GM19043 (cell line): Measurements from ENCODE around the gene LMOD3.

ENCODE experiments used
- ATAC-seq: cut with Tn5 transposase; IDR thresholded peaks from one replicate; pipeline ENCODE4 v1.9.1; 2021; ENCODE audit warnings: low read depth; ENCODE audit not compliant: unreplicated experiment

Gene LMOD3

GRCh38 chr3:69126216-69126615 lies 3.8 kb upstream of the LMOD3 start:
- ATAC-seq = no peak

DNA sequence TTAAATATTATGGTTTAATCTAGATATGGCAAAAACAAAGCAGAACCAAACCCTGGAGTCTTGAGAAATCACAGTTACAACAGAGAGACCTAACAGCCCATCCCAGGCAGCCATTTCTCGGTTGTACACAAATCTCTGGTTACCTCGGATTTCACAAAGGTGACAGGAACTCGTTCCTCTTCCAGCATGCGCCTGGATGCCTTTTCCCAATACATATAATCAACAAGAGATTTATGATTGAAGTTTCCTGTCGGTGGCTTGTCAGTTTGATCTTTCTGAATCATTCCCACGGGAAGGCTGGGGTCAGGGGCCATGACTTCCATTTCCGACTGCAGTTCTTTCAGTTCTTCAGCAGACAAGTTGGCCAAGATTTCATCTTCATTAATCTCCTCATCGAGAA lies 445 bp downstream of the LMOD3 start:
- ATAC-seq = no peak

GRCh38 chr3:69121513-69121912 lies 882 bp downstream of the LMOD3 start:
- no peak for ATAC-seq

DNA sequence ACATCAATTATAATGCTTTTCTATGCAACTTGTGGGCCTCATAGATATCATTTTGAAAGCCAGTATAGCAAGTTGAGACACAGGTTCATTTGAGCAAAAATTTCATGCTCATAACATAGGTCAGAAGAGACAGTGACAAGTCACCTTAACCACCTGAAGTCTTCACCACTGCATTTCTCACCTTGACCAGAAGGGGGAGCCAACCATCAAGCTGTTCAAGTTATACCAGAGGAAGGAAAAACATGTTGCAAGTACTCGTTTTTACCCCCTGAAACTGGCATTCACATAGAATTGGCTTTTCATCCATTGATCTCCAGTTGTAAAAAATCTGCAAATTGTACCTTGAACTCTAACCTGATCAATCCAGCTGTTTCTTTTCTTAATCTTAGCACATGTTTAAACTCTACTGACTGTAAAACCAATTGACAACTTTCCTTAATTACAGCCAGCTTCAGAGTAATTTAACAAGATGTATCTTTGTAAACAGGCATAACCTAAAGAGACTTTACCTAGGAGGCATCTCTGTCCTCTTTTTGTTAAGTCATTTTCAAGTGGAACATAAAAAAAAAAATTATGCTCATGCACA lies 1.4 kb downstream of the LMOD3 start:
- ATAC-seq = peak; percentile 72

- ATAC-seq = no peak
Measured at GRCh38 chr3:69119681-69120080, 2.7 kb downstream of the LMOD3 start.

GRCh38 chr3:69119138-69119537 lies 3.3 kb downstream of the LMOD3 start:
- ATAC-seq = no peak

DNA sequence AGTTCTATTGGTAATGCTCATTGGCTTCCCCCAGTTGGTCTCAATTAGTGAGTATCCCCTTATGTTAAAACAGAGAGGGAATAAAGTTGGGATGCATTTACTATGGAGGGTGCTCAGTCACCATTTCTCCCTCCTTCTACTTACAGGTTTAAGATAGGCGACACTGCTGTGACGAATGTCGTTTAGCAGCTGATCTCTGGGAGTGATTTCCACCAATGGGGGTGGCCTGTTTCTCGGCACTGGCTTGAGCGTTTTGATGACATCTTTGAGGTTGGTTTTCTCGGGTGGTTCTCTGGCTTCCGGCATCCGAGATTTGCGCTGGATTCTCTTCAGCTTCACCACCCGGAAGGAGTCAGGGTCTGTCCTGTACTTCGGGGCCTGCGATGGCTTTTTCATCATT lies 3.8 kb downstream of the LMOD3 start:
- ATAC-seq = no peak

GRCh38 chr3:69116897-69117296 lies 5.5 kb downstream of the LMOD3 start:
- ATAC-seq = no peak

GRCh38 chr3:69116162-69116561 lies 6.2 kb downstream of the LMOD3 start:
- no peak for ATAC-seq

DNA sequence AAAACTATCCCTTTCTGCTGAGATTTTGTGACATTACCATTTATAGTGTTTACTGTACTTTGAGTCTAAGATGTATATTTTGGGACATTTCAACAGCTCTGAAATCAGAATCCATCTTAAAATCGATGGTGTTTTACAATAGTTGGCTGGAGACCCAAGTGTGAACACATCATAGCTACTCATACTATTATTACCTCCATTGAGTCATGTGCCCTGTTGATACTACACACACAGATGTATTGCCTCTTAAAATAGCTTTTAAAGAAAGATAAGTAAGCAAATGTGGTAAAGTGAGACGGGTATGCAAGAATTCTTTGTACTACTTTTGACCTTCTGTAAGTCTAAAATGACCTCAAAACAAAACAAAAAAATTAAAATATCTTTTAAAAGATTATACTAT lies 6.7 kb downstream of the LMOD3 start:
- ATAC-seq = no peak

GRCh38 chr3:69113536-69113935 lies 8.9 kb downstream of the LMOD3 start:
- no peak for ATAC-seq

DNA sequence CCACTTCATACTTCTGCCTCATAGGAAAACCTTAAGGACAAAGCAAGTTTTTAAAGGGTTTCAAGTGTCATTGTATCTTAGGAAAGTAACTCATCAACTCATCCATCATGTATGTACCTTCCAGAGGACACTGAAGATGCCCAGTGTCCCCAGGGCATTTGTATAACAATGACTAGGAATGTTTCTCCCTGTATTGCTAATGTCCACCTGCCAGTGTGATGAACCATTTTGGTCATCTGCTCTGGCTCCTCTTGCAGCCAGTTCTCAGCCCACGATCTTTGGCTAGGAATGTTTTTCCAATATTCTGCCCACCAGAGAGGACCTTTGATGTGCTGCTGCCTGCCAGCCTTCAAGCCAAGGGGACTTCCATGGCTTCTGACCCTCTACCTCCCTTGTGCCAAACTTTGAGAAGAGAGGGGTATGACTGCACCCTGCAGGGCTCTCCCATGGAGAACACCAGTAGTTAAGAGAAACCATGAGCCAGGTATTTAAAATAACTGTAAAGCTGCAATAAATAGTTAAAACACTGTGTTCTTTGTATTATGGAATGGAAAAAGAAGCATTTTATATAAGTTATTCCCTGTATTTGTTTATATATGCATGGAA lies 11.4 kb downstream of the LMOD3 start:
- ATAC-seq = no peak

- ATAC-seq = no peak
Measured at GRCh38 chr3:69108811-69109210, 13.6 kb downstream of the LMOD3 start.

- no peak for ATAC-seq
Measured at GRCh38 chr3:69107841-69108240, 14.6 kb downstream of the LMOD3 start.

DNA sequence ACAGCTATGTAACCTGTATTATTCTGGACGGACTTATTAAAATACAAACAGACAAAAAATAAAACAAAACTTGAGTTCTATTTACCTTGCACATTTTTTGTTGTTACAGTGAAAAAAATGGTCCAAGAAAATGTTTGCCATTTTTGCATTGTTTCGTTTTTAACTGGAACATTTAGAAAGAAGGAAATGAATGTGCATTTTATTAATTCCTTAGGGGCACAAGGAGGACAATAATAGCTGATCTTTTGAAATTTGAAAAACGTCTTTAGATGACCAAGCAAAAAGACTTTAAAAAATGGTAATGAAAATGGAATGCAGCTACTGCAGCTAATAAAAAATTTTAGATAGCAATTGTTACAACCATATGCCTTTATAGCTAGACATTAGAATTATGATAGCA lies 17.1 kb downstream of the LMOD3 start:
- ATAC-seq = no peak

GRCh38 chr3:69104586-69104985 lies 17.8 kb downstream of the LMOD3 start:
- no peak for ATAC-seq

GRCh38 chr3:69103123-69103522 lies 19.3 kb downstream of the LMOD3 start:
- no peak for ATAC-seq

GRCh38 chr3:69102384-69102783 lies 20.0 kb downstream of the LMOD3 start:
- ATAC-seq = no peak

- no peak for ATAC-seq
Measured at GRCh38 chr3:69099576-69099975, 22.8 kb downstream of the LMOD3 start.

GRCh38 chr3:69097407-69098086 lies 24.8 kb downstream of the LMOD3 start:
- ATAC-seq = no peak

- ATAC-seq = no peak
Measured at GRCh38 chr3:69096299-69096698, 26.1 kb downstream of the LMOD3 start.

DNA sequence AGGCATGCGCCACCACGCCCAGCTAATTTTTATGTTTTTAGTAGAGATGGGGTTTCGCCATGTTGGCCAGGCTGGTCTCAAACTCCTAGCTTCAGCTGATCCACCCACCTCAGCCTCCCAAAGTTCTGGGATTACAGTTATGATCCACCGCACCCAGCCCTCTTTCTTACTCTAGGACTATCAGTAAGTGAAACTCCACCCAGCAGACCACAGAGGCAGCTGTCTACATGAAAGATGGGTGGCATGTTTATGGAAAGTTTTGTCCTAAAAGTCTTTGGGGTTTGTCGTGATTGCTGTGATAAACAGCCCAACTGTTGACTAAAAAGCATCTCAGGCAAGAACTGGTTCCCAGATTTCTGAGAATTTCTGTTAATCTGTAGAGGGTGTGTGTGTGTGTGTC lies 26.8 kb downstream of the LMOD3 start:
- no peak for ATAC-seq
